ENCODE results near the gene CCDC40. TPM values are rescaled to one million over a fixed set of nuclear protein-coding genes. Genes with fewer than 3 reads are reported as not detected.
A peak's percentile ranks its signal among the peaks of the same experiment; 100 is the strongest.

Gene CCDC40
- total RNA-seq, 1 donor = 6.9 TPM

DNA sequence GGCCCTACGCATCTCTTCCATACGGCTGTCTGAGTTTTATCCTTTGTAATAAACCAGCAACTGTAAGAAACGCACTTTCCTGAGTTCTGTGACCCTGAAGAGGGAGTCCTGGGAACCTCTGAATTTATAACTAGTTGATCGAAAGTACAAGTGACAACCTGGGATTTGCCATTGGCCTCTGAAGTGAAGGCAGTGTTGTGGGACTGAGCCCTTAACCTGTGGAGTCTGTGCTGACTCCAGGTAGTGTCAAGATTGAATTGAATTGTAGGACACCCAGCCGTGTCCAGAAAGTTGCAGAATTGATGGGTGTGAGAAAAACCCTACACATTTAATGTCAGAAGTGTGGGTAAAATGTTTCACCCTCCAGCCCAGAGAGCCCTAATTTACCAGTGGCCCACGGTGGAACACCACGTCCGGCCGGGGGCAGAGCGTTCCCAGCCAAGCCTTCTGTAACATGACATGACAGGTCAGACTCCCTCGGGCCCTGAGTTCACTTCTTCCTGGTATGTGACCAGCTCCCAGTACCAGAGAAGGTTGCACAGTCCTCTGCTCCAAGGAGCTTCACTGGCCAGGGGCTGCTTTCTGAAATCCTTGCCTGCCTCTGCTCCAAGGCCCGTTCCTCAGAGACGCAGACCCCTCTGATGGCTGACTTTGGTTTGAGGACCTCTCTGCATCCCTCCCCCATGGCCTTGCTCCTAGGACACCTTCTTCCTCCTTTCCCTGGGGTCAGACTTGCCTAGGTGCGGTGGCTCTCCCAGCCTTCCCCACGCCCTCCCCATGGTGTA, 66.4 kb downstream of the CCDC40 start:
- DNase-seq (ENCODE audit: low read depth) = no peak
- no peak for TF ChIP-seq CTCF (IDR thresholded peaks at IDR 0.05; ENCODE audit: insufficient read depth, low read depth, low read length)
- H3K4me3 ChIP-seq (ENCODE audit: low read depth, low read length) = no peak overlapping the region

GRCh38 chr17:80103449-80104085, 67.1 kb downstream of the CCDC40 start:
- no peak for TF ChIP-seq CTCF (IDR thresholded peaks at IDR 0.05; ENCODE audit: insufficient read depth, low read depth, low read length)
- no peak for DNase-seq (ENCODE audit: low read depth)

DNA sequence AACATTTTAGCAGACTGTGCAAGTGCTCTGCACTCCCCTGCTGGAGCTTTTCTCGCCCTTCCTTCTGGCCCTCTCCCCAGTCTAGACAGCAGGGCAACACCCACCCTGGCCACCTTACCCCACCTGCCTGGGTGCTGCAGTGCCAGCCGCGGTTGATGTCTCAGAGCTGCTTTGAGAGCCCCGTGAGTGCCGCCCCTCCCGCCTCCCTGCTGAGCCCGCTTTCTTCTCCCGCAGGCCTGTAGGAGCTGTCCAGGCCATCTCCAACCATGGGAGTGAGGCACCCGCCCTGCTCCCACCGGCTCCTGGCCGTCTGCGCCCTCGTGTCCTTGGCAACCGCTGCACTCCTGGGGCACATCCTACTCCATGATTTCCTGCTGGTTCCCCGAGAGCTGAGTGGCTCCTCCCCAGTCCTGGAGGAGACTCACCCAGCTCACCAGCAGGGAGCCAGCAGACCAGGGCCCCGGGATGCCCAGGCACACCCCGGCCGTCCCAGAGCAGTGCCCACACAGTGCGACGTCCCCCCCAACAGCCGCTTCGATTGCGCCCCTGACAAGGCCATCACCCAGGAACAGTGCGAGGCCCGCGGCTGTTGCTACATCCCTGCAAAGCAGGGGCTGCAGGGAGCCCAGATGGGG, 68.0 kb downstream of the CCDC40 start:
- TF ChIP-seq CTCF (IDR thresholded peaks at IDR 0.05; ENCODE audit: insufficient read depth, low read depth, low read length) = no peak
- no peak overlapping the region for H3K4me3 ChIP-seq (ENCODE audit: low read depth, low read length)
- DNase-seq (ENCODE audit: low read depth) = peak; percentile 34

More at GRCh38 chr17:80103449-80104085, 67.1 kb downstream of the CCDC40 start:
- no peak overlapping the region for H3K4me3 ChIP-seq (ENCODE audit: low read depth, low read length)

GRCh38 chr17:80104956-80105375, 68.5 kb downstream of the CCDC40 start:
- no peak for TF ChIP-seq CTCF (IDR thresholded peaks at IDR 0.05; ENCODE audit: insufficient read depth, low read depth, low read length)
- no peak for DNase-seq (ENCODE audit: low read depth)
- H3K4me3 ChIP-seq (ENCODE audit: low read depth, low read length) = no peak overlapping the region

GRCh38 chr17:80105762-80106161, 69.3 kb downstream of the CCDC40 start:
- H3K4me3 ChIP-seq (ENCODE audit: low read depth, low read length) = no peak overlapping the region
- no peak for TF ChIP-seq CTCF (IDR thresholded peaks at IDR 0.05; ENCODE audit: insufficient read depth, low read depth, low read length)
- peak; percentile 33 for DNase-seq (ENCODE audit: low read depth)

GRCh38 chr17:80106176-80106575, 69.7 kb downstream of the CCDC40 start:
- TF ChIP-seq CTCF (IDR thresholded peaks at IDR 0.05; ENCODE audit: insufficient read depth, low read depth, low read length) = no peak
- no peak for DNase-seq (ENCODE audit: low read depth)
- no peak overlapping the region for H3K4me3 ChIP-seq (ENCODE audit: low read depth, low read length)

Data from fibroblast of villous mesenchyme (primary cell).